ENCODE measurements around the gene ISM1. TPM values are rescaled to one million over a fixed set of nuclear protein-coding genes. Genes with fewer than 3 reads are reported as not detected.
A peak's percentile ranks its signal among the peaks of the same experiment; 100 is the strongest.

ISM1 gene
- total and polyA plus RNA-seq, 4 donors = 6.0 to 11.6 (median 9.3) TPM

DNA sequence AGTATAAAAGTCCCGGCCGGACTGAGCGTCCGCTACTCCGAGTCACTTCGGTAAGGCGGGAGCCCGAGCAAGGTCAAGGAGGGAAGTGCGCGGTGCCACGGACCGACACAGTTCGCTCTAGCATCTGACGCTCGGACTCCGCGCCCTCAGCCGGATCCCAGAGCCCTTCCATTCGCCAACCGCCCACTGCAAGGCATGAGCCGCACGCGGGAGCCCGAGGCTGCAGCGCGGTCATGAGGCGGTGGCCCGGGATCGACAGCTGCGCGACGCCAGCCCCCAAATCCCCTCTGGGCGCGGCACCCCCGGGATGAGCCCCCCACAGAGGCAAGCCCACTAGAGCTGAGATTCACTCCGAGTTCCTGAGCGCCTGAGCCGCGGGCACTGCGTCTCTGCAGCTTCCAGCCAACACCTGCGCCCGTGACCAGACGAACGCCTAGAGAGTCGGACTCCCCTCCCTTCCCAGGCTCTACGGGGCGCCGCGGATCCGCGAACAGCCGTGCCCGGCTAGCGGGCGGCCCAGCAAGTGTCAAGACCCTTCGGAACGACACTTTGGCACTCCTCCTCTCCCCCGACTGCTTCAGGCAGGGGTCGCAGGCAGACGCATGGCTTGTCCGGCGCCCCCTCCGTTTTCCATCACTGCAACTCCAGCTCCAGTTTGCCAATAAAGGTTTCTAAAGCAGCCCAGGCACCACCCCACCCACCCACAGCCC lies 725 bp upstream of the ISM1 start:
- WGBS (ENCODE audit: insufficient coverage) = 0% methylated on average over 63 of the region's 63 CpGs
- Histone ChIP-seq H3K4me1 (ENCODE audit: control insufficient read depth, insufficient read depth, low read length) (peaks cover 24% of the 10 kb centered on the region), H3K27ac (ENCODE audit: low read depth, low read length) (peak overlapping the region; percentile 33), H3K36me3 (ENCODE audit: control insufficient read depth, insufficient read depth, low read length) (no peaks in the 10 kb centered on the region), H3K27me3 (ENCODE audit: control insufficient read depth, insufficient read depth, low read length) (peaks cover 54% of the 10 kb centered on the region), H3K9me3 (ENCODE audit: control insufficient read depth, insufficient read depth, low read length) (no peaks in the 10 kb centered on the region), H3K4me3 (ENCODE audit: low read depth, low read length) (peak overlapping the region; percentile 52)
- peak in 3 of 6 donors; percentile 24 to 70 (median 68) for DNase-seq (ENCODE audit: low read depth in 4 of 6, low spot score in 6 of 6)

DNA sequence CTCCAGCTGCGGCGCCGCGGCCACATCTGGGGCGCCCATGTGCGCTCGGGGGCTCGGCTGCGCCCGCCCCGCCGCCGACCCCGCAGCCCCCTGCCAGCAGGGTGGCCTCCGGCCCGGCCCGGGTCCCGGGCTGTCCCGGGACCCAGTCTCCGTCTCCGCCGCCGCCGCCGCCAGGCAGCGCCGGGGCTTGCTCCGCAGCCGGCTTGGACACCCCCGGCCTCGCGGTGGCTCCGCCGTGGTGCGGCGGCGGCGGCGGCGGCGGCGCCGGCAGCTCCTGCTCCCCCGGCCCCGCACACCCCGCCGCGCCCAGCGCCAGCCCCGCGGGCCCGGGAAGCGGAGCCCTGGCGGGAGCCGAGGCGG lies 219 bp downstream of the ISM1 start:
- Histone ChIP-seq H3K27ac (ENCODE audit: low read depth, low read length) (no peak overlapping the region), H3K36me3 (ENCODE audit: control insufficient read depth, insufficient read depth, low read length) (no peaks in the 10 kb centered on the region), H3K9me3 (ENCODE audit: control insufficient read depth, insufficient read depth, low read length) (no peaks in the 10 kb centered on the region), H3K27me3 (ENCODE audit: control insufficient read depth, insufficient read depth, low read length) (peaks cover 53% of the 10 kb centered on the region), H3K4me3 (ENCODE audit: low read depth, low read length) (peak overlapping the region; percentile 52), H3K4me1 (ENCODE audit: control insufficient read depth, insufficient read depth, low read length) (peaks cover 24% of the 10 kb centered on the region)
- peak in 1 of 6 donors; percentile 4 for DNase-seq (ENCODE audit: low read depth in 4 of 6, low spot score in 6 of 6)
- under 1% methylated on average over 56 of the region's 56 CpGs for WGBS (ENCODE audit: insufficient coverage)

DNA sequence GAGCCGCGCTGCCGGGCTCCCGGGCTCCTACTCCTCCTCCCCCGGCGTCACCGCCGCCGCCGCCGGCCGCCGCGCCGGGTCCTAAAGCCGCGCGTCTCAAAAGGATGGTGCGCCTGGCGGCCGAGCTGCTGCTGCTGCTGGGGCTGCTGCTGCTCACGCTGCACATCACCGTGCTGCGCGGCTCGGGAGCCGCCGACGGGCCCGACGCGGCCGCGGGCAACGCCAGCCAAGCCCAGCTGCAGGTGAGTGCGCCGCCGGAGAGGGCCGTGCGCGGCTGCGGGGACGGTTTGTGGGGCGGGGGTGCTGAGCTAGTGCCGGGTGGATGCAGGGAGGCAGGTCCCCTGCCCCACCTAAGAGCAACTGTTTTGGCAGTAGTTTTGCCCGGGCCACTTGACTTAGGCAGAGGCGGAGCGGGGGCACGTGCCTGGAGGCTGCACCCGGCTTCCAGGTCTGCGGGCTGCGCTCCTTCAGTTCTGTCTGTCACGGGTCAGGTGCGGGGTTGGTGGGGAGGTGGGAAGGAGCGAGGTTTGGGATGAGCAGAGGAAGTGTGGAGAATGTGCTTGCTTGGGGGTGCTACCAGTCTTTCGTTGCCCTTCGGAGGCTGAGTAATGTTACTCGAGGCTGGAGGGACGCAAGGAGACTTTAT lies 722 bp downstream of the ISM1 start:
- Histone ChIP-seq H3K4me1 (ENCODE audit: control insufficient read depth, insufficient read depth, low read length) (peaks cover 24% of the 10 kb centered on the region), H3K27ac (ENCODE audit: low read depth, low read length) (no peak overlapping the region), H3K4me3 (ENCODE audit: low read depth, low read length) (peak overlapping the region; percentile 43), H3K36me3 (ENCODE audit: control insufficient read depth, insufficient read depth, low read length) (no peaks in the 10 kb centered on the region), H3K27me3 (ENCODE audit: control insufficient read depth, insufficient read depth, low read length) (peaks cover 48% of the 10 kb centered on the region), H3K9me3 (ENCODE audit: control insufficient read depth, insufficient read depth, low read length) (no peaks in the 10 kb centered on the region)
- WGBS (ENCODE audit: insufficient coverage) = 1% methylated on average over 58 of the region's 59 CpGs
- DNase-seq (ENCODE audit: low read depth in 4 of 6, low spot score in 6 of 6) = peak in 3 of 6 donors; percentile 57 to 87 (median 84)

DNA sequence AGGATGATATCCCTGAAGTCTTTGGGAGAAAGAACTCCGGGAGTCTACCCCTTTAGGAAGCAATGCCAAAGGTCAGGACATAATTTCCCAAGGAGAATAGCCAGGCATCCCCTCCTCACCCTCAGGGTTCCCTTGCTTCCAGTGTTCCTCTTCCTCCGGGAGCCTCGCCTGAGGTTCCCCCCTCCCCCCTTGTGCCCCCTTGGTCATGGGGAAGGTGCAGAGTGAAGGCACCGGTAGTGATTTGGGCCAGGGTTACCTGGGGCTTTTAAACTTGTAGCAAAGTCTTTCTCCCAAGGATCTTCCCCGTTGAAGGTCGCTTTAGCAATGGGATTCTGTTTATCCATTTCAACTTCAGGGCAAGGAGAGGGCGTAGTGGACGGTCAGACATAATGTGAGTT lies 1.2 kb downstream of the ISM1 start:
- WGBS (ENCODE audit: insufficient coverage) = 45% methylated on average over 4 of the region's 8 CpGs
- Histone ChIP-seq H3K36me3 (ENCODE audit: control insufficient read depth, insufficient read depth, low read length) (no peaks in the 10 kb centered on the region), H3K27me3 (ENCODE audit: control insufficient read depth, insufficient read depth, low read length) (peaks cover 43% of the 10 kb centered on the region), H3K27ac (ENCODE audit: low read depth, low read length) (no peak overlapping the region), H3K4me3 (ENCODE audit: low read depth, low read length) (peak overlapping the region; percentile 43), H3K4me1 (ENCODE audit: control insufficient read depth, insufficient read depth, low read length) (peaks cover 24% of the 10 kb centered on the region), H3K9me3 (ENCODE audit: control insufficient read depth, insufficient read depth, low read length) (no peaks in the 10 kb centered on the region)
- no peak for DNase-seq (ENCODE audit: low read depth in 4 of 6, low spot score in 6 of 6)

DNA sequence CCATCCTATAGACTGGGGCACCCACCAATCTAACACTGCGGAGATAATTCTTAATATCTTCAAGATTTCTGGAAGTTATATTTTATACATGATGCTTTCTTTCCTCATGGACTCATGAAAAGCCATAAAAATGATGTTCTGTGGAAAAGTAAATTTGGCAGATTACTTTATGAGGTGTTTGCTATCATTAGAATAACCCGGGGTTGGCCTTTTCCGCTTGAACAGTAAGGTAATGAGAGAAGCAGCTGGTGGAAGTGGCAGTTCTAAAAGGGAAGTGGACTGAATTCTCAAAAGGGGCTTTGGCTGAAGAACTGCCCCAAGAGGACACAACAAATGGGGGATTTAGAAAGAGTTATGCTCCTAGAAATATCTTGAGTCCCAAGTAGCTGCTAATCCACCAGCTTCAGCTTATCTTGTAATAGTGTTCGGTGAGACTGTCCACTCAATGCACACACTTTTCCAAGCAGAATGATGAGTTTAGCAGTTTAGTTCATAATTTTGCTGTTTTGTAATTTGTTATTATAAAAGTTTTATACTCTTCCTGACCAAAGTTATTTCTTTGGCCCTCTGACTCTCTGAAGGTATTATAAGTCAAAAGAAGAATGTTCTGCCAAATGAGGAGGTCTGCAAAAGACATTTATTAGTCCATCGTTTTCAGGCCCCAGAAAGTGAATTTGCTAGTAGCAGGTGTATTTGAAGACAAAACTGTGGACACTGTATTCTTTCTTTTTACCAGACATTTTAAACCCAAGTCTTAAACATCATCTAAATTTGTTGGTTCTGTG lies 2.9 kb downstream of the ISM1 start:
- DNase-seq (ENCODE audit: low read depth in 4 of 6, low spot score in 6 of 6) = no peak
- WGBS (ENCODE audit: insufficient coverage) = 49% methylated on average over 2 of the region's 5 CpGs
- Histone ChIP-seq H3K36me3 (ENCODE audit: control insufficient read depth, insufficient read depth, low read length) (no peaks in the 10 kb centered on the region), H3K9me3 (ENCODE audit: control insufficient read depth, insufficient read depth, low read length) (no peaks in the 10 kb centered on the region), H3K4me1 (ENCODE audit: control insufficient read depth, insufficient read depth, low read length) (peaks cover 24% of the 10 kb centered on the region), H3K27ac (ENCODE audit: low read depth, low read length) (no peak overlapping the region), H3K4me3 (ENCODE audit: low read depth, low read length) (no peak overlapping the region), H3K27me3 (ENCODE audit: control insufficient read depth, insufficient read depth, low read length) (peaks cover 29% of the 10 kb centered on the region)

DNA sequence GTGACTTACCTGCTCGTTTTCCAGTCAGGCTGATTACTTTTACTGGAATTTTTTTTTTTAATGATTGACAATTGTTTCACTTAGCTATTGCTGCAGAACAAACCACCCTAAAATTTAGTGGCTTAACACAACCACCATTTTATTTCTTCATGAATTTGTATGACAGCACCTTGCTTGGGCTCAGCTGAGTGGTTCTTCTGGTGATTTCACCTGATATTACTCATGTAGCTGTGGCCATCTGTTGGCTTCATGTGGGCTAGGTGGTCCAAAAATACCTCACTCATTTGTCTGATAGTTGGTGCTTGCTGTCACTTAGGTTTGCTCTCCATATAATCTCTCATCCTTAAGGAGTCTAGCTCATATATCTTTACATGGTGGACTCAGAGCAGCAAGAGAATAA lies 5.3 kb downstream of the ISM1 start:
- Histone ChIP-seq H3K4me1 (ENCODE audit: control insufficient read depth, insufficient read depth, low read length) (peaks cover 7% of the 10 kb centered on the region), H3K4me3 (ENCODE audit: low read depth, low read length) (no peak overlapping the region), H3K9me3 (ENCODE audit: control insufficient read depth, insufficient read depth, low read length) (no peaks in the 10 kb centered on the region), H3K27ac (ENCODE audit: low read depth, low read length) (no peak overlapping the region), H3K36me3 (ENCODE audit: control insufficient read depth, insufficient read depth, low read length) (no peaks in the 10 kb centered on the region), H3K27me3 (ENCODE audit: control insufficient read depth, insufficient read depth, low read length) (peaks cover 10% of the 10 kb centered on the region)
- no peak for DNase-seq (ENCODE audit: low read depth in 4 of 6, low spot score in 6 of 6)
- no CpG with 5 or more reads among the region's 1 CpG for WGBS (ENCODE audit: insufficient coverage)

DNA sequence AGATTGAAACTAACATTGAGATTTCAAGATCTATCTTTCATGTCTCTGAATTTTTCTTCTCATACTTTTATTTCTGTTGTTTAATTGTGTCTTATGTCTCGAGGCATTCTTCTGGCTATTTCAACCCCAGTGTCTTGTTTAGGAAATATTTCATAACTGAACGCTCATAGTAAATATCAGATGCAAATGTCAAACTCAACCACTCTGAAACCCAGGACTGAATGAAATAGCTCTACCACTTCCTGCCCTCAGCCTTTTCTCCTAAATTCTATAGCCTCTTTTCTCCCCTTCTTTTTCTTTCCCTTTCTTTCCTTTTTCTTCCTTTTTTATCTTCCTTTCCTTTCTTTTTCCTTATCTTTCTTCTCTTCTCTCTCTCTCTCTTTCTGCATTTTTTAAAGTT lies 7.7 kb downstream of the ISM1 start:
- DNase-seq (ENCODE audit: low read depth in 4 of 6, low spot score in 6 of 6) = no peak
- Histone ChIP-seq H3K4me3 (ENCODE audit: low read depth, low read length) (no peak overlapping the region), H3K36me3 (ENCODE audit: control insufficient read depth, insufficient read depth, low read length) (no peaks in the 10 kb centered on the region), H3K9me3 (ENCODE audit: control insufficient read depth, insufficient read depth, low read length) (no peaks in the 10 kb centered on the region), H3K27me3 (ENCODE audit: control insufficient read depth, insufficient read depth, low read length) (no peaks in the 10 kb centered on the region), H3K4me1 (ENCODE audit: control insufficient read depth, insufficient read depth, low read length) (no peaks in the 10 kb centered on the region), H3K27ac (ENCODE audit: low read depth, low read length) (no peak overlapping the region)
- 100% methylated on average over 1 of the region's 2 CpGs for WGBS (ENCODE audit: insufficient coverage)

DNA sequence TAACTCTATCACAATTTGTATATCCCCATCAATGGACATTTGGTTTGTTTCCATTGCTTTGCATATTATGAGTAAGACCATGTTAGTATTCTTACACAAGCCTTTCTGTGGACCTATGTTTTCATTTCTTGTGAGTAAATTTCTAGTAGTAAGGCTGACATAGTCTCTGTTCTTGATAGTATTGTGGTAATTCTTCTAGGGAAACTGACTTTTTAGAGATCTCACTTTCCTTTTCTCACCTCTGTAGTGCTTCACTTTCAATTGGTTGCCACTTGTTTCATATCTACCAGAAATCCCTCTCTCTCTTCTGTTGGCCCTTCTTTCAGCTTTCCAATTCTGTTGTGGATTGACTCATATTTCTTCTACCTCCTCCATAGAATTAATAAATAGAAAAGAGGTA lies 8.5 kb downstream of the ISM1 start:
- Histone ChIP-seq H3K4me1 (ENCODE audit: control insufficient read depth, insufficient read depth, low read length) (no peaks in the 10 kb centered on the region), H3K9me3 (ENCODE audit: control insufficient read depth, insufficient read depth, low read length) (no peaks in the 10 kb centered on the region), H3K36me3 (ENCODE audit: control insufficient read depth, insufficient read depth, low read length) (no peaks in the 10 kb centered on the region), H3K27me3 (ENCODE audit: control insufficient read depth, insufficient read depth, low read length) (no peaks in the 10 kb centered on the region), H3K4me3 (ENCODE audit: low read depth, low read length) (no peak overlapping the region), H3K27ac (ENCODE audit: low read depth, low read length) (no peak overlapping the region)
- DNase-seq (ENCODE audit: low read depth in 4 of 6, low spot score in 6 of 6) = no peak

DNA sequence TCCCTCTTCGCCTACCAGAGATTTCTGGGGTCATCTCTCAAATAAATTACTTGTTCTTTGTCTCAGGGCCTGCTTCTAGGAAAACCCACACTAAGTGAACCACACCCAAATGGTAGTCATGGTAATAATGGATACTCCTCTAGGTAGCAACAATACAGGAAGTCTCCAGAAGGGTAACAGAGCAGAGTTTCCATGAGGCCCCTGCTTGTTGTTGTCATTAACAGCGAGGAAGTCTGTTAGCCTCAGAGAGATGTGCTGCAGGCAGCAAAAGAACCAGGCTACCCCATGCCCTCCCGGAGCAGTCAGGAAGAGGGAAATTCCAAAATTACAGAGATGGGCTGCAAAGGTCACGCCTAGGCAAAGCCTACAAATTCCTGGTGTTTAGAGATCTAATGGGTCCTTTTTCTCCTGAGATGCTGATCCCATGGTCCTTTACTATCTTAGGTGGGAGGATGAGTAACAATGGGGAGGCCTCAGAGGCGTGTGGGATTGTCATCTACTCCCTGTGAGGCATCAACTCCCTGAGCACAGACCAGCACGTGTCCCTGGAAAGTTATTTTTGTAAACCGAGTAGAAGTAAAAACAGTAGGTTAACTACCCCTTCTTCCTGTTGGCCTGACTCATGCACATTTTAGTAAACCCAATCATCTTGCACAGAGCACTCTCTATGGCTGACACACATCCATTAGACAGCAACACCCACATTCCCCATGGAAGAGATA lies 10.1 kb downstream of the ISM1 start:
- Histone ChIP-seq H3K4me1 (ENCODE audit: control insufficient read depth, insufficient read depth, low read length) (no peaks in the 10 kb centered on the region), H3K36me3 (ENCODE audit: control insufficient read depth, insufficient read depth, low read length) (no peaks in the 10 kb centered on the region), H3K4me3 (ENCODE audit: low read depth, low read length) (no peak overlapping the region), H3K27me3 (ENCODE audit: control insufficient read depth, insufficient read depth, low read length) (no peaks in the 10 kb centered on the region), H3K9me3 (ENCODE audit: control insufficient read depth, insufficient read depth, low read length) (no peaks in the 10 kb centered on the region), H3K27ac (ENCODE audit: low read depth, low read length) (no peak overlapping the region)
- 87% methylated on average over 5 of the region's 7 CpGs for WGBS (ENCODE audit: insufficient coverage)
- no peak for DNase-seq (ENCODE audit: low read depth in 4 of 6, low spot score in 6 of 6)
